GM12891 (cell line): ENCODE measurements around the gene AMY1C.

ENCODE experiments used
- DNase-seq: peaks from one replicate; pipeline ENCODE4 v3.0.0; 2011; ENCODE audit warnings: low spot score; ENCODE audit not compliant: insufficient read length
- FAIRE-seq: peaks from 2 replicates; lab custom pipeline; 2011; peaks lifted over from hg19 to GRCh38; lab: Jason Lieb, UNC
- PAX5 ChIP-seq: IDR thresholded peaks from 2 replicates; pipeline ENCODE4 v1.6.1; 2011; ENCODE audit warnings: low read length, moderate library complexity, mild to moderate bottlenecking; ENCODE audit not compliant: insufficient read depth, severe bottlenecking
- POLR2A ChIP-seq: IDR thresholded peaks from 2 replicates; pipeline ENCODE4 v1.6.1; 2011; ENCODE audit warnings: low read depth, low read length, control low read depth
- POLR2AphosphoS5 ChIP-seq: IDR thresholded peaks from 2 replicates; pipeline ENCODE4 v1.6.1; 2011; ENCODE audit warnings: low read depth, low read length, control low read depth
- POU2F2 ChIP-seq: IDR thresholded peaks from 2 replicates; pipeline ENCODE4 v1.6.1; 2011; ENCODE audit warnings: low read depth, mild to moderate bottlenecking, control low read depth, low read length, moderate library complexity
- SPI1 ChIP-seq: IDR thresholded peaks from 2 replicates; pipeline ENCODE4 v1.6.1; 2011; ENCODE audit warnings: low read depth, low read length, control low read depth
- TAF1 ChIP-seq: IDR thresholded peaks from 2 replicates; pipeline ENCODE4 v1.6.1; 2011; ENCODE audit warnings: low read depth, low read length, control low read depth

The AMY1C gene

DNA sequence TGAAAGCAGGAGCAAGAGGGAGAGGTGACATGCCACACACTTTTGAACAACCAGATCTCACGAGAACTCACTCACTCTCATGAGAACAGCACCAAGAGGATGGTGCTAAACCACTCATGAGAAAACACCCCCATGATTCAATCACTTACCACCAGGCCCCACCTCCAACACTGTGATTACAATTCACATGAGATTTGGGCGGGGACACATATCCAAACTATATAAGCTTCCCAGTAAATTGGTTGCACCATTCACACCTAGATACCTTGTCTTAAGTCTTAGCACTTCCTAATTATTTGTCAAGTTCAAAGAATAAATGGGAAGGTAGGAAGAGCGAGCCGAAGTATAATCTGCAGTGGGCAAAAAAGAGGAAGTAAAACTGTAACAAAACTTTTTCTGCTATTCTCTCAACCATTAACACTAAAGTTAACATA lies 34.3 kb downstream of the AMY1C start:
- FAIRE-seq (peak; percentile 94), DNase-seq (no peak)
- TF ChIP-seq POLR2AphosphoS5 (no peak), POLR2A (no peak), TAF1 (no peak), SPI1 (no peak), PAX5 (no peak), POU2F2 (no peak)

DNA sequence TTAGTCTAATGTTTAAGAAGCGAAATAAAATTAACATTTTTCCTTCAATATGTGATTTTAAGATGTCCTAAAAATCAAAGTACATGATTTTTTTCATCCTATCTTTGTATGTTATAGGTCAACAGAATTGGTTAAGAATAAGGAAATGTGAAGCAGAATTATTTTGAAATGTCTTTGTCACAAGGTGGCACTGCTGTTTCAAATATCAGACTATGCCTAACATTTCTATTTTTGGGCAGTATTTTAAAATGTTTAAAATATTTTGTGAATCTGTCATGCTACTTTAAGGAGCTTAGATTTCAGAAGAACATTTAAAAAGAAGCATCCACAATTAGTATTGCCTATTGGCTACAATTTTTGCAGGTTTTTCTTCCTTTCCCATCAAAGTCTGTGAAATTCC lies 38.7 kb downstream of the AMY1C start:
- FAIRE-seq (no peak), DNase-seq (no peak)
- TF ChIP-seq PAX5 = no peak
- no peak for TF ChIP-seq SPI1
- no peak for TF ChIP-seq TAF1
- no peak for TF ChIP-seq POLR2AphosphoS5
- no peak for TF ChIP-seq POLR2A
- no peak for TF ChIP-seq POU2F2

DNA sequence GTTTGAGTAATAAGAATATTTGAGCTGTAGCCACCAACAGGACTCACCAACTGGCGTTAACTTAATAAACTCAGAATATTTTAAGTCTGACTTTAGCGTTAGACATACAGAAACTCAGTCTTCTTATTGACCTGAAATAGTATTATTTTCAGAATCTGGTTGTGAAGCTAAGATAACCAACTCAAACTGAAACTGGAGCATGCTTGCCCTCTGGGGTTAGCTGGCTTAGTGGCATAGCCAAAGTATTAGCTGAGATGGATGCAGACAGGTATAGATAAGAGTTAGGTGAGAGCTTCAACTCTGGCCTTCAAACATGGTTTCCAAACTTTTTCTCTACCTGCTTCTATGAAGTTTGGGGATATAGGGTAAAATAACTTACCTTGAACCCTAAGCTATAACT lies 40.5 kb downstream of the AMY1C start:
- no peak for FAIRE-seq
- no peak for TF ChIP-seq POU2F2
- TF ChIP-seq POLR2A = no peak
- no peak for TF ChIP-seq SPI1
- no peak for TF ChIP-seq TAF1
- TF ChIP-seq PAX5 = no peak
- no peak for TF ChIP-seq POLR2AphosphoS5
- no peak for DNase-seq
